GM12865 (cell line): ENCODE data around the gene C1orf141.
"Not testable (repeated sequence)": the region's sequence is repeated elsewhere in the genome, so short reads cannot be mapped to it uniquely, and the experiment has no call there.

Source experiments
- DNase-seq: peaks from one replicate; pipeline ENCODE4 v3.0.0; 2010; ENCODE audit warnings: low read depth
- H3K4me3 ChIP-seq: 2 replicates; pipeline ENCODE4 v1.5.1; 2011; ENCODE audit warnings: mild to moderate bottlenecking, low read depth, low read length, control low read depth
- TF ChIP-seq, protein P1 (sequence below): IDR thresholded peaks from 2 replicates; pipeline ENCODE4 v1.5.1; 2011; ENCODE audit warnings: low read length, control low read depth, low read depth, inconsistent platforms; ENCODE audit not compliant: insufficient read depth; ENCODE audit errors: missing control alignments

Gene C1orf141

GRCh38 chr1:67146101-67146500 lies 11.3 kb upstream of the C1orf141 start:
- no peak for DNase-seq
- TF ChIP-seq, protein P1, sequence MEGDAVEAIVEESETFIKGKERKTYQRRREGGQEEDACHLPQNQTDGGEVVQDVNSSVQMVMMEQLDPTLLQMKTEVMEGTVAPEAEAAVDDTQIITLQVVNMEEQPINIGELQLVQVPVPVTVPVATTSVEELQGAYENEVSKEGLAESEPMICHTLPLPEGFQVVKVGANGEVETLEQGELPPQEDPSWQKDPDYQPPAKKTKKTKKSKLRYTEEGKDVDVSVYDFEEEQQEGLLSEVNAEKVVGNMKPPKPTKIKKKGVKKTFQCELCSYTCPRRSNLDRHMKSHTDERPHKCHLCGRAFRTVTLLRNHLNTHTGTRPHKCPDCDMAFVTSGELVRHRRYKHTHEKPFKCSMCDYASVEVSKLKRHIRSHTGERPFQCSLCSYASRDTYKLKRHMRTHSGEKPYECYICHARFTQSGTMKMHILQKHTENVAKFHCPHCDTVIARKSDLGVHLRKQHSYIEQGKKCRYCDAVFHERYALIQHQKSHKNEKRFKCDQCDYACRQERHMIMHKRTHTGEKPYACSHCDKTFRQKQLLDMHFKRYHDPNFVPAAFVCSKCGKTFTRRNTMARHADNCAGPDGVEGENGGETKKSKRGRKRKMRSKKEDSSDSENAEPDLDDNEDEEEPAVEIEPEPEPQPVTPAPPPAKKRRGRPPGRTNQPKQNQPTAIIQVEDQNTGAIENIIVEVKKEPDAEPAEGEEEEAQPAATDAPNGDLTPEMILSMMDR = no peak
- H3K4me3 ChIP-seq = no peak overlapping the region

GRCh38 chr1:67144696-67145095 lies 9.9 kb upstream of the C1orf141 start:
- no peak overlapping the region for H3K4me3 ChIP-seq
- DNase-seq = peak; percentile 42
- TF ChIP-seq, protein P1 = peak; percentile 47

DNA sequence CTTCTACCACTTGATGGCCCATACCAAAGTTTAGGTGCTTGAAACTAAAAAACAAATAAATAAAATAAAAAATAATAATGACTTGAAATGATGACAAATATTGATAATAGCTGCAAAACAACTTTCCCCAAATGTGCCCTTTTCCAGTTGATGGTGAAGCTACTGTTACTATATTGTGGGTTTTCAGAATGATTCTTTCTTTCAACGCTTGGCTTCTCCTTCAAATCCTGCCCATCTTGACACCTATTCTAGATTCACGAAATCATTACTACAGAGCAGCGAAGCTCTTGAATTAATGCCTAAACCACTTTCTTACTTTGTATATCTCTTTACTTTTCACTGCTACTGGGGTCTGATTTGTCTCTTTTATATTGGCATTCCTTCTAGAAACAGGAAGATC lies 9.2 kb upstream of the C1orf141 start:
- TF ChIP-seq, protein P1 = no peak
- H3K4me3 ChIP-seq = no peak overlapping the region
- DNase-seq = peak; percentile 13

DNA sequence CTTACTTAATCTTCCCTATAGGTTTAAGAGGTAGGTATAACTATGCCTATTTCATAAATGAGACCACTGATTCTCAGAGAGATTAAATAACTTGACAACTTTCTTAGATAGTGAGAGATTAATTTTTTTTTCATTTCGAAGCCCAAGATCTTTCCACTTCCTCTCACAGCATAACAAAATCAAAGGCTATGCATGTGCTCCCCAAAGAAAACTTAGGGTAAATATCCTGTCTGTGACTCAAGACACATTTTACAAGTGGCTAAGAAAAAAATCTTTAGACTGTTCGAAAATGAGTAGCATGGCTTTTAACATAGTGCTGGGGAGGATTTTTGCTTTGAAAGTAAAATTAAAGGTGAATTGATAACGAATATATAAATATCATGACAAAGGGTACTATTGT lies 8.2 kb upstream of the C1orf141 start:
- DNase-seq = no peak
- H3K4me3 ChIP-seq = no peak overlapping the region
- TF ChIP-seq, protein P1 = no peak

- DNase-seq, H3K4me3 ChIP-seq: not testable (repeated sequence)
These were observed 7.1 kb upstream of the C1orf141 start for GRCh38 chr1:67141832-67142231.

GRCh38 chr1:67140460-67140859 lies 5.7 kb upstream of the C1orf141 start:
- H3K4me3 ChIP-seq = no peak overlapping the region
- TF ChIP-seq, protein P1 = no peak
- DNase-seq = no peak

- DNase-seq = no peak
- TF ChIP-seq, protein P1 = no peak
- no peak overlapping the region for H3K4me3 ChIP-seq
These were observed 4.2 kb upstream of the C1orf141 start for GRCh38 chr1:67138813-67139499.
